Measurements from ENCODE around the gene CASTOR1.

CASTOR1 gene

GRCh38 chr22:30279046-30279788 is 10.1 kb downstream of the CASTOR1 start:
- no peak overlapping the region for H3K4me3 ChIP-seq (ENCODE audit: low read depth, low read length)
- DNase-seq (ENCODE audit: low read depth) = no peak
- no peak for TF ChIP-seq CTCF (IDR thresholded peaks at IDR 0.05; ENCODE audit: insufficient read depth, low read depth, low read length, missing control alignments)

GRCh38 chr22:30277547-30278344 is 11.6 kb downstream of the CASTOR1 start:
- no peak for DNase-seq (ENCODE audit: low read depth)
- no peak for TF ChIP-seq CTCF (IDR thresholded peaks at IDR 0.05; ENCODE audit: insufficient read depth, low read depth, low read length, missing control alignments)
- no peak overlapping the region for H3K4me3 ChIP-seq (ENCODE audit: low read depth, low read length)

GRCh38 chr22:30276039-30276438 is 13.3 kb downstream of the CASTOR1 start:
- TF ChIP-seq CTCF (IDR thresholded peaks at IDR 0.05; ENCODE audit: insufficient read depth, low read depth, low read length, missing control alignments) = no peak
- DNase-seq (ENCODE audit: low read depth) = no peak
- no peak overlapping the region for H3K4me3 ChIP-seq (ENCODE audit: low read depth, low read length)

GRCh38 chr22:30275625-30276024 is 13.7 kb downstream of the CASTOR1 start:
- no peak for DNase-seq (ENCODE audit: low read depth)
- TF ChIP-seq CTCF (IDR thresholded peaks at IDR 0.05; ENCODE audit: insufficient read depth, low read depth, low read length, missing control alignments) = no peak
- H3K4me3 ChIP-seq (ENCODE audit: low read depth, low read length) = no peak overlapping the region

GRCh38 chr22:30274437-30274812 is 14.9 kb downstream of the CASTOR1 start:
- TF ChIP-seq CTCF (IDR thresholded peaks at IDR 0.05; ENCODE audit: insufficient read depth, low read depth, low read length, missing control alignments) = no peak
- DNase-seq (ENCODE audit: low read depth) = no peak
- H3K4me3 ChIP-seq (ENCODE audit: low read depth, low read length) = no peak overlapping the region

- no peak for DNase-seq (ENCODE audit: low read depth)
- TF ChIP-seq CTCF (IDR thresholded peaks at IDR 0.05; ENCODE audit: insufficient read depth, low read depth, low read length, missing control alignments) = no peak
Measured at GRCh38 chr22:30273711-30274436, 15.4 kb downstream of the CASTOR1 start.

More at GRCh38 chr22:30273711-30274436, 15.4 kb downstream of the CASTOR1 start:
- H3K4me3 ChIP-seq (ENCODE audit: low read depth, low read length) = no peak overlapping the region

All from GM12865 (cell line).